Nephron (organoid): ENCODE data around the gene SLC12A8.
"Not testable (repeated sequence)": the region's sequence is repeated elsewhere in the genome, so short reads cannot be mapped to it uniquely, and the experiment has no call there.

ENCODE experiments used
- H3K27ac Mint-ChIP-seq, 3 experiments: 2 replicates each; pipeline ENCODE4 v1.8.0; 2020; ENCODE audit warnings: mixed read lengths in 3 of 3, mild to moderate bottlenecking in 2 of 3, moderate library complexity in 1 of 3
- H3K27me3 Mint-ChIP-seq: 2 replicates; pipeline ENCODE4 v1.8.0; 2021; ENCODE audit warnings: low read depth, mild to moderate bottlenecking, moderate library complexity, mixed read lengths
- H3K36me3 Mint-ChIP-seq: 2 replicates; pipeline ENCODE4 v1.8.0; 2020; ENCODE audit warnings: low read depth, mixed read lengths
- H3K4me1 Mint-ChIP-seq: 2 replicates; pipeline ENCODE4 v1.8.0; 2020; ENCODE audit warnings: mixed read lengths
- H3K4me3 Mint-ChIP-seq, 3 experiments: 2 replicates each; pipeline ENCODE4 v1.8.0; 2020; ENCODE audit warnings: mild to moderate bottlenecking in 3 of 3, mixed read lengths in 3 of 3, moderate library complexity in 2 of 3
- H3K9me3 Mint-ChIP-seq: 2 replicates; pipeline ENCODE4 v1.8.0; 2020; ENCODE audit warnings: mixed read lengths
- TF ChIP-seq, protein P1 (sequence below), 3 experiments: fragments of 200-600 bp; sonication (generic); IDR thresholded peaks; one replicate each; pipeline ENCODE4 v1.5.0; 2021; ENCODE audit warnings: antibody characterized with exemption in 3 of 3; ENCODE audit not compliant: unreplicated experiment in 3 of 3

Gene SLC12A8

DNA sequence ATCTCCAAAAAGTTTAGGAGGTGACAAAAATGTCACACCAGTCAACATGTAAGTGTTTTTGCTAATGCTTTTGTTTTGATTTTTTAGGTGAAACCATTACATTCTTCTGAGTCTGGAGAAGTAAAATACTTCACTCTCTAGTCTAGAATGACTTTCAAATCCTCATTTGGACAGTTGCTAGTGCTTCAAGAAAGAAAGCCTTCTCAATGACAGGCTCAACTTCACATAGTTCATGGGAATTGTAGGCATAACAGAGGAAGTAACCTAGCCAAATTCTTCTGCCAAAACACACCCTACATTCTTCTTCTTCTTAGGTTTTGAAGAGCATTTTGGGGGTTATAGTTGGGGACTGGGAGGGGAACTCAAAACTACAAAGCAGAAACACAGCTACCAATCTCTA is 127.4 kb downstream of the SLC12A8 start:
- no peaks in the 10 kb centered on the region for H3K36me3 Mint-ChIP-seq
- no peaks in the 10 kb centered on the region for H3K4me1 Mint-ChIP-seq
- no peak overlapping the region for H3K27ac Mint-ChIP-seq
- H3K27me3 Mint-ChIP-seq = no peaks in the 10 kb centered on the region
- no peaks in the 10 kb centered on the region for H3K9me3 Mint-ChIP-seq
- TF ChIP-seq, protein P1, sequence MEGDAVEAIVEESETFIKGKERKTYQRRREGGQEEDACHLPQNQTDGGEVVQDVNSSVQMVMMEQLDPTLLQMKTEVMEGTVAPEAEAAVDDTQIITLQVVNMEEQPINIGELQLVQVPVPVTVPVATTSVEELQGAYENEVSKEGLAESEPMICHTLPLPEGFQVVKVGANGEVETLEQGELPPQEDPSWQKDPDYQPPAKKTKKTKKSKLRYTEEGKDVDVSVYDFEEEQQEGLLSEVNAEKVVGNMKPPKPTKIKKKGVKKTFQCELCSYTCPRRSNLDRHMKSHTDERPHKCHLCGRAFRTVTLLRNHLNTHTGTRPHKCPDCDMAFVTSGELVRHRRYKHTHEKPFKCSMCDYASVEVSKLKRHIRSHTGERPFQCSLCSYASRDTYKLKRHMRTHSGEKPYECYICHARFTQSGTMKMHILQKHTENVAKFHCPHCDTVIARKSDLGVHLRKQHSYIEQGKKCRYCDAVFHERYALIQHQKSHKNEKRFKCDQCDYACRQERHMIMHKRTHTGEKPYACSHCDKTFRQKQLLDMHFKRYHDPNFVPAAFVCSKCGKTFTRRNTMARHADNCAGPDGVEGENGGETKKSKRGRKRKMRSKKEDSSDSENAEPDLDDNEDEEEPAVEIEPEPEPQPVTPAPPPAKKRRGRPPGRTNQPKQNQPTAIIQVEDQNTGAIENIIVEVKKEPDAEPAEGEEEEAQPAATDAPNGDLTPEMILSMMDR (IDR thresholded peaks at IDR 0.05; ENCODE audit: unreplicated experiment in 3 of 3) = no peak
- H3K4me3 Mint-ChIP-seq = no peak overlapping the region

DNA sequence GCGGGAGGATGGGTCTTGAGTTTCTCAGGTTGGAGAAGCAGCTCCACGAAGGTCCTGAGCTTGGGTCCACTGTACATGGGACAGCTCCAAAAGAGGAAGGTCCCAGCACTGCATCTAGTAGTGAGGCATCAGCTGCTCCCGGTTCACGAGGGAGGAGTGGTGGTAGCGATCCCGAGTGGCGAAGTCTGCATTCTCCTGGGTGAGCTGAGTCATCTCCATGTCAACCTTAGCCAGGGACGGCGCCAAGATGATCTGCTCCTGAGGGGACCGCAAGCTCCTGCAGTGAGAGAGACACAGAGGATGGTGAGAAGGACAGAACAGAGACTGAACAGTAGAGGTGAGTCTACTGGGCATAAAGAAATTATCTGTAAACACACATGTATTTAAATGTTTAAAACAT is 128.8 kb downstream of the SLC12A8 start:
- TF ChIP-seq, protein P1 (IDR thresholded peaks at IDR 0.05; ENCODE audit: unreplicated experiment in 3 of 3) = no peak
- H3K9me3 Mint-ChIP-seq = no peaks in the 10 kb centered on the region
- no peak overlapping the region for H3K4me3 Mint-ChIP-seq
- no peaks in the 10 kb centered on the region for H3K4me1 Mint-ChIP-seq
- no peak overlapping the region for H3K27ac Mint-ChIP-seq
- H3K36me3 Mint-ChIP-seq = peaks cover 4% of the 10 kb centered on the region
- peaks cover 5% of the 10 kb centered on the region for H3K27me3 Mint-ChIP-seq

DNA sequence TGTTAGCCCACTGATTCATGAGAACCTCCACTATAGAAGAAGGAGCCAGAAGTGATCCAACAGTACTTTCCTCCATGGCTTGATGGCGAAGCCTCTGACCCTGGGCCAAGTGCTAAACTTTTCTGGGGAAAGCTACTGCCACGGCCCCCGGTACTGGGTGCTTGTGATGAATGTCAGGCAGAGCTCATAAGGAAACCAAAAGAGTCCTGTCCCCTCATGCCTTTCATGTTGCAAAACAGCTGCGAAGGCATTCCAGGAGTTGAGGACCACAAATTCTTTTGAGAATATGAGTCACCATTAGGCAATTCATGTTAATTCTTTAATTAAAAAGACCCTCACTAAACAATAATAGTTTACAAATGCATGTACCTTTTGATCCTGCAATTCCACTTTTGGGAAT is 130.2 kb downstream of the SLC12A8 start:
- not testable (repeated sequence) for H3K27me3 Mint-ChIP-seq, H3K36me3 Mint-ChIP-seq, H3K9me3 Mint-ChIP-seq, H3K4me1 Mint-ChIP-seq, H3K27ac Mint-ChIP-seq, H3K4me3 Mint-ChIP-seq

DNA sequence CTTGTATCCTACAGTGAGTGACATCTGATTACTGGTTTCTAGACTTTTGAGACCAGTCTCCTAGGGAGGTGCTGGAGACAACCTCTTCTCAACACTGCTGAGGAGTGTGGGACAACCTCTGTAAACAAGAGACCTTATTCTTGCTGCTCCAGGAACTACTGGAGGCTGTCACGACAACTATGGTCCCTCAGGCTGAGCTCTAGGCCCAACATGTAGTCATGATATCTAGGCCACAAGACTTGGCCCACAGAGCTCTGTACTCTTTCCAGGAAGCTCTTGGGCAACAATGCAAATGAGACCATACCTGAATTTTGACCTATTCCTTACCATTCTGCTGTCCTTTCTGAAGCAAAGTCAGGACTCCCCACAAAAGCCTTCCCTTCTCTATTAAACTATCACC is 132.5 kb downstream of the SLC12A8 start:
- Mint-ChIP-seq H3K36me3 (peaks cover 4% of the 10 kb centered on the region), H3K27ac (no peak overlapping the region), H3K9me3 (no peaks in the 10 kb centered on the region), H3K27me3 (peaks cover 8% of the 10 kb centered on the region), H3K4me1 (no peaks in the 10 kb centered on the region), H3K4me3 (no peak overlapping the region)
- TF ChIP-seq, protein P1 (IDR thresholded peaks at IDR 0.05; ENCODE audit: unreplicated experiment in 3 of 3) = no peak

DNA sequence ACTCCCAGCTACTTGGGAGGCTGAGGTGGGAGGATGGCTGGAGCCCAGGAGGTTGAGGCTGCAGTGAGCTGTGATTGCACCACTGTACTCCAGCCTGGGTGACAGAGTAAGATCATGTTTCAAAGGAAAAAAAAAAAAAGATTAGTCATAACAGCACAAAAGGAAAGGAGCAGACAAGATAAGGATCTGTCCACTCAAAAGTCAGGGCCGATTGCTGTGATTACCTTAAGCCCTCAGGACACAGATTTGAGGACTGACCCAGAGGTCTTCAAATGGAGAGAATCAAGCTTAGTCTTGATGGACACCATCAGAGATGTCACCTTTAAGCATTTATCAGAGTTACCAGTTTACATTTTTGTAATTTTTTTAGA is 132.9 kb downstream of the SLC12A8 start:
- Mint-ChIP-seq H3K4me3 (no peak overlapping the region), H3K9me3 (no peaks in the 10 kb centered on the region), H3K4me1 (no peaks in the 10 kb centered on the region), H3K36me3 (peaks cover 4% of the 10 kb centered on the region), H3K27me3 (peaks cover 8% of the 10 kb centered on the region), H3K27ac (no peak overlapping the region)
- TF ChIP-seq, protein P1 (IDR thresholded peaks at IDR 0.05; ENCODE audit: unreplicated experiment in 3 of 3) = no peak

DNA sequence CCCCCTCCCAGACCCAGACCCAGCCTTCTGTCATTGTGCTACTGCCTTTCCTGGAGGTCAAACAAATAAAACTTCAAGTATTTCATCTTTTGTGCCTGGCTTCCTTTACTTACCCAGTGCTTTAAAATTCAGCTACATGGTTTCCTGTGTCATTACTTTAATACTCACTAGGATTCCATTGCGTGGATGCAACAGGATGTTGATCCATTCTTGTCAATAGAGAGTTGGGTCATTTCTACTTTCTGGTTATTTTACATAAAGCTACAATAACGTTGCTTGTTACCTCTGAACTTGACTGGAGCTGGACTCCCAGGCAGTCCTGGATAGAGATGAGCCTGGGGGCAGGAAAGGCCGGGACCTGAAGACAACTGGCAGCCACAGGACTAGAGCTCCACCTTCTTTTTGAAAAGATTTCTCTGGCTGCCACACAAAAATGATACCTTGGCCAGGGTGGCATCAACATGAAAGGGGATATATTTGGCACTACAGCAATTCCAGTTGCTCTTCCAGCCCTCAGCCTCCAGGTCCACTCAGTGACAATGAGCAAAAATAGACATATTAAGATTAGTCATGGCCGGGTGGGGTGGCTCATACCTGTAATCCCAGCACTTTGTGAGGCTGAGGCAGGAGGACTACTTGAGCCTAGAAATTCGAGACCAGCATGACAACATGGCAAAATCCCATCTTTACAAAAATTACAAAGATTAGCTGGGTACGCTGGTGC is 133.4 kb downstream of the SLC12A8 start:
- Mint-ChIP-seq H3K9me3 (no peaks in the 10 kb centered on the region), H3K27me3 (peaks cover 8% of the 10 kb centered on the region), H3K4me1 (no peaks in the 10 kb centered on the region), H3K36me3 (peaks cover 4% of the 10 kb centered on the region), H3K4me3 (no peak overlapping the region), H3K27ac (no peak overlapping the region)
- TF ChIP-seq, protein P1 (IDR thresholded peaks at IDR 0.05; ENCODE audit: unreplicated experiment in 3 of 3) = no peak
